Stimulated activated CD8-positive, alpha-beta memory T cell treated with anti-CD3 and anti-CD28 coated beads, Interleukin-2, amount 100 ng/mL, for 1 hour (primary cell): ENCODE results near the gene NEK1.
"Not testable (repeated sequence)": the region's sequence is repeated elsewhere in the genome, so short reads cannot be mapped to it uniquely, and the experiment has no call there.

ENCODE experiments used
- DNase-seq, 2 donors: peaks; one replicate each; pipeline ENCODE4 v3.0.0-alpha.2; 2020; ENCODE audit warnings: low read depth in 2 of 2

Gene NEK1

DNA sequence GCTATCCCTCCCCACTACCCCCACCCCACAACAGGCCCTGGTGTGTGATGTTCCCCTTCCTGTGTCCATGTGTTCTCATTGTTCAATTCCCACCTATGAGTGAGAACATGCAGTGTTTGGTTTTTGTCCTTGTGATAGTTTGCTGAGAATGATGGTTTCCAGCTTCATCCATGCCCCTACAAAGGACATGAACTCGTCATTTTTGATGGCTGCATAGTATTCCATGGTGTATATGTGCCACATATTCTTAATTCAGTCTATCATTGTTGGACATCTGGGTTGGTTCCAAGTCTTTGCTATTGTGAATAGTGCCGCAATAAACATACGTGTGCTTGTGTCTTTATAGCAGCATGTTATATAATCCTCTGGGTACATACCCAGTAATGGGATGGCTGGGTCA is 118.1 kb downstream of the NEK1 start:
- DNase-seq, result not testable (repeated sequence)

DNA sequence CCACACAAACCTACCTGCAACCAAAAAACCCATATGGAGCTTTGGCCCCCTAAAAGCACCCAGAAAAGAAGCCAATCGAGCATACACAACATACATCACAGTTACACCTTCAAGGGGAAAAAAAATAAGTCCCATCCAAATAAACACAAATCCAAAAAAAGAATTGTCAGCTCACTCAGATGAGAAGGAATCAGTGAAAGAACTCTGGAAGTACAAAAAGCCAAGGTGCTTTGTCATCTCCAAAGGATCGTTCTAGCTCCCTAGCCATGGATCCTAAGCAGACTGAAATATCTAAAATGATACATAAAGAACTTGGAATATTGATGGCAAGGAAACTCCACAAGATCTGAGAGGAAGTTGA is 119.2 kb downstream of the NEK1 start:
- no peak for DNase-seq

DNA sequence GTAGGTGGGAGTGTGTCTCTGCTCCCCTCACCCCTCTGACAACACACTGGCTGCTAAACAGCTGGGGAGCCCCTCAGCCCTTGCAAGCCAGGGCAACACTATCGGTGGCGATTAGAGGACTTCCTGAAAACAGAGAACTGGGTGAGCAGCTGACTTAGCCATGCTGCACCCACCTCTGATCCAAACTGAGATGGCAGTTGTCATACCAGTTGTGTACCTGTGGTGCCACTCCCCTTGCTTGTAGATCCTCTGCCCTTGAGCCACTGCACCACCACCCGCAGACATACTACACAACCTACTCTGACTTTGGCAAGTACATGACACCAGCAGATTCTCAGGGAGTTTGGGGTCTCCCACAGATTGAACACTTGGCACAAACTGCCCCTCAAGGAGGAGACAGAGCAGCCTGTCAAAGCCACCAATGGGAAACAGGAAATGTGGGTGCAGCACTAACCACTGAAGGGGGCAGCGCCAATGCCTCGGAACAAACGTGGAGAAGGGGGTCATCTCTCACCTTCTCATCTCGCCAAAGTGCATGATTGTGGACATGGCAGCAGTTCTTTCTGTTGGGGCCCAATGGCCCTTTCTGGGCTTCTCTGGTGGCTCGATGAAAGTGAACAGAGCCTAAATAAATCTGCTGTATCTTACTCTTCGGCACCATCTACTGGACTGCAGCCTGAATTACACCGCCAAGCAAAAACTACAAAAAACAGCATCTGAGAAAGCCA is 119.8 kb downstream of the NEK1 start:
- no peak for DNase-seq

DNA sequence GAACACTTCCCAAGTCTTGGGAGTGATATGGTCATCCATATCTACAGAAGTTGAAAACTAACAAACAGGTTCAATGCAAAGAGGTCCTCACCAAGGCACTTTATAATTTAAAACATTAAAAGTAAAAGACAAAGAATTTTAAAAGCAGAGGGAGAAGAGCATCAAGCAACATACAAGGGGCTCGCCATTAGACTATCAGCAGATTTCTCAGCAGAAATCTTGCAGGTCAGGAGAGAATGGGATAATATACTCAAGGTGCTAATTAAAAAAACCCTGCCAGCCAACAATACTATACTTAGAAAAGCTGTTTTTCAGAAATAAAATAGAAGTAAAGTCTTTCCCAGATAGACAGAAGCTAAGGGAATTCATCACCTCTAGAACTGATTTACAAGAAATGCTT is 121.2 kb downstream of the NEK1 start:
- no peak for DNase-seq

DNA sequence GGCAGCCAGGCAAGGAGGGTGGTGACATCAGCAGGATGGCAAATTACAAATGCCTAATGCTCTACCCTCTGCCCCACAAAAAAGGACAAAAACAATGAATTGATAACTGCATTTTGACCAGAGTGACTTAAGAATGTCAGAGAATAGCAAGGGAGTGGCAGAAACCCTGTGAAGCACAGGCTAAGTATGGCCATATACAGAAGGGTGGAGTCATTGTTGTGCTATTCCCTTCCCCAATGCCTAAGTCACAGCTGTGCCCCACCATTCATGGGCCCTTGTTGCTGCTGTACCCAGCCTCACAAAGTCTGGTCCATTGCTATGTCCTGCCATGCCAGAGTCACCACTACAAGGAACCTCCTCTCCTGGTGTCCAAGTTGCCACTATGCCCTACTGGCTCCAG is 123.1 kb downstream of the NEK1 start:
- DNase-seq, result no peak

DNA sequence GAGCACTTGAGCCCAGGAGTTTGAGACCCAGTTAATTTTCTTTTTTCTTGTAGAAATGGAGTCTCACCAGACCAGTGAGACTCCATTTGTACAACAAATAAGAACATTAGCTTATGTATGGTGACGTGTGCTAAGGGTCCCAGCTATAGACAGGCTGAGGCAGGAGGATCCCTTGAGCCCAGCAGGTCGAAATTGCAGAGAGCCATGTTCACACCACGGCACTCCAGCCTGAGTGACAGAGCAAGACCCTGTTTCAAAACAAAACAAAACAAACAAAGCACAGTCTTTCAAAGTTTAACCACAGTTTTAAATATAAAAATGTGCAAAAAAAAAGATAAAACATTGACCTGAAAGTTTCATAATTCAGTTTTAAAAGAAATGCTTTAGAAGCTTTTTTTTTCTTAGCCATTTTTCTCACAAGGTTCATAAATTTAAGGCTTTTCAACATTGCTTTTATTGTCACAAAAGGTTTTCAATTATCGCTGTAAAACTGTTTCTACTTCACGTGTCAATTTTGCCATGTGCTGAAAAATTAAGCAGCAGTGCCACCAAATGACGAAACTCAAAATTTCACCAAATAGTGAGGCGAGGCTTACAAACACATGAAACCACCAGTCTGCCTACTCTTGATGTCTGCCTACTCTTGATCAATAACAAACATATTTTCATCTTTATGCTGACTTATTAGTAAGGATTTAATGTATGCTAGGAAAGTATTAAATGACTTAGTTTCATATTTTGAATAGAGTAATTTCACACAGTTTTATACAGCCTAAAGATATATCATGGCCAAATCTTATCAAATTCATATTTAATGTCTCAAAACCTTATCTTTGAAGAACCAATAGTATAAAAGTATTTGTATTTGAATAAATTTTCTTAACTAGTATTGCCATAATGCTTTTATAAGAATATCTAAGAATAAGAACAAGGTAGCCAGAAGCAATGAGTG is 126.3 kb downstream of the NEK1 start:
- DNase-seq, result no peak

DNA sequence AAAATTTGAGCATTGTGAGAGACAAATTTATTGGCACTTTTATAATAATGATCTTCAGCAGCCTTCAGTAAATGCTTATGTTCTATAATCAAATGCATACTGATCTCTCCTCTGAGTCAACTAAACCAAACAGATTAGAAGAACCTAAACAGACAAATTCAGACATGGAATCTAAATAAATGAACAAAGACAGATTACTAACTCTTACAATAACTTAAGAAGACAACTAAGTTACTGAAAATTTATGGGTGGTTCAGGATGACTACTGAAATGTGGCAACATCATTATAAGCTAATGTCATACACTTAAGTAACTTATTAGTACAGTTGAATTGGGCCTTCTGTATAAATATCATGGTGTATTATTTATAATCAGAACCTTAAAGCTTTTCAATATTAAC is 127.3 kb downstream of the NEK1 start:
- no peak for DNase-seq

DNA sequence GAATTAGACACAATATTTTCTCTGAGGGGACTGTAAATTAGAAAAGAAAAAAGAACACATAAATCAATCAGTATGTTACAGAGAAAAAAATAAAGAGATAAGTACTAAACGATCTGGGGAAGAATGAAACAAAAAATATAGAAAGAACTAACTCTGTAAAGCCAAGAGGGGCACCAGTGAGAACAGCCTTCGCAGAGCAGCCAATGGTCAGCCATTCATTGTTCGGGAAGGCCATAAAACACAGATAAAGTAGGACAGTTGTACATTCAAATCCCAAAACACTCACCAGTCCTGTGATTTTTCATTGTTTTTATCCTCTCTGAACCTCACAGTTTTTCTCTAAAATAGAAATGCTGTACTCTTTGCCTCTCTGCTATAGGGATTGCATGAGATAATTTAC is 127.9 kb downstream of the NEK1 start:
- DNase-seq, result no peak

DNA sequence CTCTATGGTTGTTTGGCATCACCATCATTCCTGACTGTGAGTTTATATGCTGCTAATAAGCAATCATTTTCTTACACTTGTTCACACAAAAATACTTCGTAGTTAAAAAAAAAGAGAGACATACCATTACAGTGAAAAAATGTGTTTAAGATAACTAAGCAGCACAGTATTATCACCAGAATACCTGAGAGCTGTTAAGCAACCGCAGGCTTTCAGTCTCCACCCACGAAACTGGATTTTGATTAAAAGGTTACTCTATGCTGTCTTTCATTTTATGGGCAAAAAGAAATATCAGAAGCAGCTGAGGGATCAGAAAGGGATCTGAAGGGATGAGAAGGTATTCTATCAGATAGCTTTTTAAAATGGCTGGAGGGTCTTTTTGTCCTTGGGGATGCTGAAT is 148.3 kb downstream of the NEK1 start:
- DNase-seq, result no peak

DNA sequence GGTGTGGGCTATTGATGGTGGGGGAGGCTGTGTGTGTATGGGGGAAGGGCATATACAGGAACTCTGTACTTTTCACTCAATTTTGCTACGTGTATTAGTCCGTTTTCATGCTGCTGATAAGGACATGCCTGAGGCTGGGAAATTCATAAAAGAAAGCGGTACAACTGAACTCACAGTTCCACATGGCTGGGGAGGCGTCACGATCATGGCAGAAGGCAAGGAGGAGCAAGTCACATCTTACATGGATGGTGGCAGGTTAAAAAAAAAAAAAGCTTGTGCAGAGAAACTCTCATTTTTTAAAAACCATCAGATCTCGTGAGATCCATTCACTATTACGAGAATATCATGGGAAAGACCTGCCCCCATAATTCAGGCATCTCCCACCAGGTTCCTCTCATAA is 152.3 kb downstream of the NEK1 start:
- DNase-seq, result no peak

DNA sequence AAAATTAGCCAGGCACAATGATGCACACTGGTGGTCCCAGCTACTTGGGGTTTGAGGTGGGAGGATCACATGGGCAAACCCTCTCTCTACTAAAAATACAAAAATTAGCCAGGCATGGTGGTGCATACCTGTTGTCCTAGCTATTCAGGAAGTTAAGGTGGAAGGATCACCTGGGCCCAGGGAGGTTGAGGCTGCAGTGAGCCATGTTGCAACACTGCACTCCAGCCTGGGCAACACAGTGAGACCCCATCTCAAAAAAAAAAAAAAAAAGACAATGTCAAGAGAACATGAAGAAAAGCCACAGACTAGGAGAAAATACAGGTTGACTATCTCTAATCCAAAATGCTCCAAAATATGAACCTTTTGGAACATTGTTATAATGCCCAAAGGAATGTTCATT is 153.8 kb downstream of the NEK1 start:
- no peak for DNase-seq

DNA sequence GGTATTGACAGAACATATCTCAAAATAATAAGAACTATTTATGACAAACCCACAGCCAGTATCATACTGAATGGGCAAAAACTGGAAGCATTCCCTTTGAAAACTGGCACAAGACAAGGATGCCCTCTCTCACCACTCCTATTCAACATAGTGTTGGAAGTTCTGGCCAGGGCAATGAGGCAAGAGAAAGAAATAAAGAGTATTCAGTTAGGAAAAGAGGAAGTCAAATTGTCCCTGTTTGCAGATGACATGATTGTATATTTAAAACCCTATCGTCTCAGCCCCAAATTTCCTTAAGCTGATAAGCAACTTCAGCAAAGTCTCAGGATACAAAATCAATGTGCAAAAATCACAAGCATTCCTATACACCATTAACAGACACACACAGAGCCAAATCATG is 159.7 kb downstream of the NEK1 start:
- not testable (repeated sequence) for DNase-seq

DNA sequence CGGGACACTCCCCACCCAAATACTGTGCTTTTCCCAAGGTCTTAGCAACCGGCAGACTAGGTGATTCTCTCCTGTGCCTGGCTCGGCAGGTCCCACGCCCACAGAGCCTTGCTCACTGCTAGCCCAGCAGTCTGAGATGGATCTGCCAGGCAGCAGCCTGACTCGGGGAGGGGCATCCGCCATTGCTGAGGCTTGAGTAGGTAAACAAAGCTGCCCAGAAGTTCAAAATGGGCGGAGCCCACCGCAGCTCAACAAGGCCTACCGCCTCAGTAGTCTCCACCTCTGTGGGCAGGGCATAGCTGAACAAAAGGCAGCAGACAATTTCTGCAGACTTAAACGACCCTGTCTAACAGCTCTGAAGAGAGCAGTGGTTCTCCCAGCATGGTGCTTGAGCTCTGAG is 163.4 kb downstream of the NEK1 start:
- DNase-seq, result not testable (repeated sequence)

DNA sequence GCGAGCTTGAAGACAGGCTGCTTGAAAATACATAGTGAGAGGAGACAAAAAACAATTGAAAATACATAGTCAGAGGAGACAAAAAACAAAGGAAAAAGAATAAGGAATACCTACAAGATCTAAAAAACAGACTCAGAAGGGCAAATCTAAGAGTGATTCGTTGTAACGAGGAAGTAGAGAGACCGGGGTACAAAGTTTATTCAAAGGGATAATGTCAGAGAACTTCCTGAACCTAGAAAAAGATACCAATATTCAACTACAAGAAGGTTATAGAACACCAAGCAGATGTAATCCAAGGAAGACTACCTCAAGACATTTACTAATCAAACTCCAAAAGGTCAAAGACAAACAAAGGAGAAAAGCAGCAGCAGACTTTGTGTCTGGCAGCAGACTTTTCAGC is 165.6 kb downstream of the NEK1 start:
- no peak for DNase-seq

DNA sequence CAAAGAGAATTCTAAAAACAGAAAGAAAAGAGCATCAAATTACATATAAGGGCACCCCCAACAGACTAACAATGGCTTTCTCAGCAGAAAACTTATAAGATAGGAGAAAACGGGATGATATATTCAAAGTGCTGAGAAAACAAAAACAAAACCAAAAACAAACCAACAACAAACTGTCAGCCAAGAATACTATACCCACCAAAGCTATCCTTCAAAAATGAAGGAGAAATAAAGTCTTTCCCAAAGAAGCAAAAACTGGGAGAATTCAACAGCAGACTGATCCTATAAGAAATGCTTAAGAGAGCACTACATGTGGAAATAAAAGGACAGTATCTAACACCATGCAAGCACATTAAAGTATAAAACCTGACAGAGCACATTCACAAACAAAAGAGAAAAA is 168.6 kb downstream of the NEK1 start:
- DNase-seq, result no peak

DNA sequence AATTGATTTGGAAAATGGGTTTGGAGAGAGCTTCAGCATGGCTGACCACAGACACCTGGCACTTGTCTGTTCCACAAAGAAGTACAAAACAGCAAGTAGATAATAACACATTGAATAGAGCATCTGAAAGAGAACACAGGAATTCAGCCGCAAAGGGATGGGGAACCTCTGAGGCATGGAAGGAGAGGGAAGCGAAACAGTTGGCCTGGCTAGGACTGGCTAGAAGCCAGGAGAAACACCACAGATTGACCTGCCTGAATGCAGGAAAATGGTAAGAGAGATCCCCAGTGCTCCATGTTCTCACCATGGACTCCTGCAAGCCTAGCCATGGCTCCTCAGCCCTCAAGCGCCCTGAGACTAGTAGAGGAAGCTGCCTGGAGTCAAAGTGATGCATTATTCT is 171.9 kb downstream of the NEK1 start:
- DNase-seq, result no peak

DNA sequence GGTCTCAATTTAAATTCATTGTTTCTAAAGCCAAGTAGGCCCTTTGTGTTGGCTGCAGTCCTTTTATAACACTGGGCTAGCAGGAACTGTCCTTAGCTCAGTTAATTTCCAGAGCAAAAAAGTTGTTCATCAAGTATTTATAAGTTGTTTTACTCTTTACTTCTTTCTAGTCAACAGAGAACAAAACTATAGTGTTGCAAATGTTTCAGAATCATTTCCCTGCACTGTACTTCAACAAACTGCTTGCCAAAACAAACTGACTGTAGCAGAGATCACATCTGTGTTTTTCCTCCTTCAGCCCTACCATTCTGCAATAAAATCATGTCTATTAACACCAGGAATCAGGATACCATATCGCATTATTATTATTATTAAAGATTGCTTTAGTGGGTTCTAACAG is 173.1 kb downstream of the NEK1 start:
- DNase-seq, result no peak

DNA sequence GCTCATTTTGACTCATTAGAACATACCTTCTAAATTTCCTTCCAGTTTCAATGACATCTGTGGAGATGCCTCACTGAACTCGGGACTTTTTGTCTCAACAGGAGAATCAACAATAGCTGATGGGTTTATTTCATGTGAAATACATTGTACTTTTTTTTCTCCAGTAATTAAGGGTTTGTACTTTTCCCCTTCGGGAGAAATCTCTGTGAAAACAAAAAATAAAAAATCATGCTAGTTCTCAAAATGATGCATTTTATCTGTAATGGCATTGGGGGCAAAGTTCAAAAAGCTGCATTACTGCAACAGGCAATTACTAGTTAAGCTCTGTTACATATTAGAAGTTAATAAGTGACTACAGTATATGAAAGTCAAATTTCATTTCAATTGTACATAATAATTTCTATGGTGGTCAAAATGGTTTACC is 174.3 kb downstream of the NEK1 start:
- no peak for DNase-seq

DNA sequence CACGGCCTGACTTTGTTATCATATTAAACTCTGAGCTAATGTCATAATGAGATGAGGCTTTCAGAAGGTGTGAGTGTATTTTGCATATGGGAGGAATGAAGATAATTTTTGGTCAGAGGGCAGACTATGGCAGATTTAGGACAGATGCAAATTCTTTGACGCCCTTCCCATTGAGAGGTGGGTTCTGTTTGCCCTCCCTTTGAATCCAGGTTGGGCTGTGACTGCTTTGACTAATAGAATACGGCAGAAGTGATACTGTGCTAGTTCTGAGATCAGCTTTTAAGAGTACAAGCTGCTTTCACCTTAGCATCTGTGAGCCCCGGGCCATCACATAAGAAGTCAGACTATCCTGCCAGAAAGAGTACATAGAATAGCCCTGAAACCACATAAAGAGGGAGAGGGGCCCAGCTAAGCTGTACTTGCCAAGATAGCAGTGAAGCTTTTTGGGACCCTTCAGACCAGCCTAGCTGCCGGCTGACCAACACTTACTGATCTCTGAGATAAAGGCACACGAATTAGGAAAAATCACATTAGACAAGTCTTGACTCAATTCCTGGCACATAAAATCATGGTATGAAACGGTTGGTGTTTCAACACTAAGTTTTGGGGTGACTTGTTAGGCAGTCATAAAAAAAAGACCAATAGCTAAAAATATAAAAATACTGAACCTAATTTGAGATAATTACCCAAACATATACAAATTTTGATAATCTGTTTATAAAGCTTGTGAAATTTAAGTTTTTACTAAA is 174.9 kb downstream of the NEK1 start:
- DNase-seq, result no peak

DNA sequence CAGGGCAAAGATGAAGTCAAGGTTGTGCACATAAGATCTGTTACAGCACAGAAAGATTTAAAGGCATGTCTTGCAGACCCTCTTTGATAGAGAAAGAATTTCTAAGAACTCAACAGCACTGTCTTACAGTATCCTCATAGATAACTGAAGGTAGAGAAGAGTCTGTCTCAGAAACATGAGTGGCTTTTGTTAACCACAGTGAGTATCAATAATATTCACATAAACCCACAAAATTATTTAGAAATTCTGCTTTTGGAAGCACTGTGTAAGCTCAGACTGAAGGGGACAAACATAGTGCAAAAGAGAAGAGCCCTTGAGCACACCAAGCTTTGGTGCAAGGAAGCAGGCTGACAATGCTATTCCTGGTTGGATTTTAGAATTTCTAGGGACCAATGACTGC is 175.6 kb downstream of the NEK1 start:
- no peak for DNase-seq

DNA sequence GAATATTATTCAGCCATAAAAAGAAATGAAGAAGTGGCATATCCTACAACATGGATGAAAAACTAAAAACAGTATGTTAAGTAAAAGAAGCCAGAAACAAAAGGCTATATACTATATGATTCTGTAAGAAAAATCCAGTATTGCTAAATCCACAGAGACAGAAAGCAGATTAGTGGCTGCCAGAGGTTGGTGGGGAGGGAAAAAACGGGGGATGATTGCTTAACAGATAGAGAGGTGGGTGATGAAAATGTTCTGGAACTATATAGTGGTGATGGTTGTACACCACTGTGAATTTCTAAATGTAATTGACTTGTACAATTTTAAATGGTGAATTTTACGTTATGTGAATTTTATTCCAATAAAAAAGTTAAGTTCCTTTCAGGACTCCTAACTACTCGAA is 184.0 kb downstream of the NEK1 start:
- no peak for DNase-seq

DNA sequence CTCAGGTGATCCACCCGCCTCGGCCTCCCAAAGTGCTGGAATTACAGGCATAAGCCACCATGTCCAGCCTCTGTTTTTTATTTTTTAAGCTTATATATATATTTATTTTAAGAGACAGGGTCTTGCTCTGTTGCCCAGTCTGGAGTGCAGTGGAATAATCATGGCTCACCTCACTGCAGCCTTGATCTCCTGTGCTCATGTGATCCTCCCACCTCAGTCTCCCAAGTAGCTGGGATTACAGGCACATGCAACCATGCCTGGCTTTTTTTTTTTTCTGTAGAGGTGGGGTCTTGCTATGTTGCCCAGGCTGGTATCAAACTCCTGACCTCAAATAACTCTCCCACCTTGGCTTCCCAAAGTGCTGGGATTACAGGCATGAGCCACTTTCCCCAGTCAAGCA is 184.7 kb downstream of the NEK1 start:
- not testable (repeated sequence) for DNase-seq

DNA sequence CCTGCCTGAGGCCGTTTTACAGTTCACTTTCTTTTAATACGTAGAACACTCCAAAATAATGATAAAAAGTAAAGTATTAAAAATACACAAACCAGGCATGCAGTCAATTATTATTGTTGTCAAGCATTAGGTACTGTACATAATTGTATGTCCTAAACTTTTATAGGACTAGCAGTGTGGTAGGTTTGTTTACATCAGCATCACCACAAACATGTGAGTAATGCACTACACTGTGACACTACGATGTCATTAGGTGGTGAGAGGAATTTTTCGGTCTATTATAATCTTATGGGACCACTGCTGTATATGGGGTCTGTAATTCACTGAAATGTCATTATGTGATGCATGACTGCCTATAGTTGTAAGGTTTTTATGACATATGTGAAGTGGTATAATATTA is 192.1 kb downstream of the NEK1 start:
- no peak for DNase-seq
